ENCODE measurements around the gene NNAT.
"Not testable (repeated sequence)": the region's sequence is repeated elsewhere in the genome, so short reads cannot be mapped to it uniquely, and the experiment has no call there.

NNAT gene

DNA sequence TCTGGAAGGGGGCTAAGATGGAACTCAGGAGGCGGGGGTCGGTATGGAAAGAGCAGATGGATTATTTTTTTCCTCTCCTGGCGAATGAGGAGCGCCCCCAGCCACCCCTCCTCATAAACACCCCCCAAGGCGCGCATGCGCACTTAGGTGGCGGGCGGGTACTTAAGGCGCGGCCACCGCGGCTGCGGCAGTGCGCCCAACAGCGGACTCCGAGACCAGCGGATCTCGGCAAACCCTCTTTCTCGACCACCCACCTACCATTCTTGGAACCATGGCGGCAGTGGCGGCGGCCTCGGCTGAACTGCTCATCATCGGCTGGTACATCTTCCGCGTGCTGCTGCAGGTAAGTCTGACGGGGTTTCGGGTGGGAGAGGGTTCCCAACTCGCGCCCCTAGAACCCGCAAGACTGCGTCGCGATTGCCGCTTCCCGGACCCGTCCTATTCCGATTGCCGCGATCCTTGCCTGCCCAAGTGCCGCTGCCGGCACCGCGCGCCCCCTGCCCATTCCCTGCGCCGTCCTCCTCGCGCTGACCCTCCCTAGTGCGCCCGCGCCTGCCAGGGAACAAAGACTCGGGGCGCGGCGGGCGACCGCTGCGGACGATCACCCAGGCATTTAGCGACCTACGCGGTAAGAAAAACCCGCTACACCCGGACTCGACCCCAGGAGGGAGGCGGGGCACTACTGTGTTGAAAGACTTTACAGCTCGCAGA is at the start of gene NNAT:
Gene NNAT, plus strand, starts transcription at position 190 of the 711 bp plus-strand sequence. Its CDS starts 82 bp downstream, at position 272.
- Histone ChIP-seq H3K4me3 (IDR thresholded peaks at IDR 0.05; ENCODE audit: insufficient read depth, low read depth, low read length) (no peak within 1 kb of the TSS), H3K9ac (no peak within 1 kb of the TSS), H3K27ac (no peak within 1 kb of the TSS), H3K4me2 (no peak within 1 kb of the TSS), H3K4me1 (ENCODE audit: low read depth, poor library complexity, severe bottlenecking) (peaks cover 26% of the 10 kb centered on the region), H3K36me3 (ENCODE audit: insufficient read depth) (no peaks in the 10 kb centered on the region), H2AFZ (ENCODE audit: low read depth) (no peak within 1 kb of the TSS), H3K27me3 (ENCODE audit: insufficient read depth, low read depth) (no peaks in the 10 kb centered on the region), H3K79me2 (ENCODE audit: insufficient read depth, low read depth) (peaks cover 53% of the 10 kb centered on the region), H4K20me1 (ENCODE audit: insufficient read depth) (no peaks in the 10 kb centered on the region)
- TF ChIP-seq, protein P1, sequence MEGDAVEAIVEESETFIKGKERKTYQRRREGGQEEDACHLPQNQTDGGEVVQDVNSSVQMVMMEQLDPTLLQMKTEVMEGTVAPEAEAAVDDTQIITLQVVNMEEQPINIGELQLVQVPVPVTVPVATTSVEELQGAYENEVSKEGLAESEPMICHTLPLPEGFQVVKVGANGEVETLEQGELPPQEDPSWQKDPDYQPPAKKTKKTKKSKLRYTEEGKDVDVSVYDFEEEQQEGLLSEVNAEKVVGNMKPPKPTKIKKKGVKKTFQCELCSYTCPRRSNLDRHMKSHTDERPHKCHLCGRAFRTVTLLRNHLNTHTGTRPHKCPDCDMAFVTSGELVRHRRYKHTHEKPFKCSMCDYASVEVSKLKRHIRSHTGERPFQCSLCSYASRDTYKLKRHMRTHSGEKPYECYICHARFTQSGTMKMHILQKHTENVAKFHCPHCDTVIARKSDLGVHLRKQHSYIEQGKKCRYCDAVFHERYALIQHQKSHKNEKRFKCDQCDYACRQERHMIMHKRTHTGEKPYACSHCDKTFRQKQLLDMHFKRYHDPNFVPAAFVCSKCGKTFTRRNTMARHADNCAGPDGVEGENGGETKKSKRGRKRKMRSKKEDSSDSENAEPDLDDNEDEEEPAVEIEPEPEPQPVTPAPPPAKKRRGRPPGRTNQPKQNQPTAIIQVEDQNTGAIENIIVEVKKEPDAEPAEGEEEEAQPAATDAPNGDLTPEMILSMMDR (conservative IDR thresholded peaks at IDR 0.05; ENCODE audit: low read depth, low read length) = no peak

GRCh38 chr20:37471741-37472235 is 49.3 kb upstream of the NNAT start:
- Histone ChIP-seq H3K27ac (no peak overlapping the region), H3K4me2 (no peak overlapping the region), H3K79me2 (ENCODE audit: insufficient read depth, low read depth) (no peaks in the 10 kb centered on the region), H3K4me3 (IDR thresholded peaks at IDR 0.05; ENCODE audit: insufficient read depth, low read depth, low read length) (no peak overlapping the region), H3K9ac (no peak overlapping the region), H3K27me3 (ENCODE audit: insufficient read depth, low read depth) (no peaks in the 10 kb centered on the region; the same call in 1 of the 2 replicates), H2AFZ (ENCODE audit: low read depth) (no peak overlapping the region), H3K36me3 (ENCODE audit: insufficient read depth) (no peaks in the 10 kb centered on the region), H4K20me1 (ENCODE audit: insufficient read depth) (no peaks in the 10 kb centered on the region), H3K4me1 (ENCODE audit: low read depth, poor library complexity, severe bottlenecking) (no peaks in the 10 kb centered on the region)
- TF ChIP-seq, protein P1 (conservative IDR thresholded peaks at IDR 0.05; ENCODE audit: low read depth, low read length) = no peak

DNA sequence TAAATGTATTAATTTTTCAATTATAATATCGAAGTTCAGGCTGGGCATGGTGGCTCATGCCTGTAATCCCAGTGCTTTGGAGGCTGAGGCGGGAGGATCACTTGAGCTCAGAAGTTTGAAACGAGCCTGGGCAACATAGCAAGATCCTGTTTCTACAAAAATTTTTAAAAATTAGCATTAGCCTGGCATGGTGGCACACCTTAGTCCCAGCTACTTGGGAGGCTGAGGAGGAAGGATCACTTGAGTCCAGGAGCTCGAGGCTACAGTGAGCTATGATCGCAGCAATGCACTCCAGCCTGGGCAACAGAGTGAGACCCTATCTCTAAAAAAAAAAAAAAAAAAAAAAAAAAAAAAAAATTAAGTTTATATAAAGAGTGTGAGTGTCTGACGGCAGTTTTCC is 48.6 kb upstream of the NNAT start:
- not testable (repeated sequence) for H3K36me3 ChIP-seq (ENCODE audit: insufficient read depth); H3K27me3 ChIP-seq (ENCODE audit: insufficient read depth, low read depth); H3K4me2 ChIP-seq; H3K27ac ChIP-seq; H3K4me1 ChIP-seq (ENCODE audit: low read depth, poor library complexity, severe bottlenecking); H3K9ac ChIP-seq; H2AFZ ChIP-seq (ENCODE audit: low read depth); H3K79me2 ChIP-seq (ENCODE audit: insufficient read depth, low read depth); H3K4me3 ChIP-seq (IDR thresholded peaks at IDR 0.05; ENCODE audit: insufficient read depth, low read depth, low read length); H4K20me1 ChIP-seq (ENCODE audit: insufficient read depth)

GRCh38 chr20:37473249-37474000 is 47.6 kb upstream of the NNAT start:
- TF ChIP-seq, protein P1 (conservative IDR thresholded peaks at IDR 0.05; ENCODE audit: low read depth, low read length) = no peak
- H3K4me3 ChIP-seq (IDR thresholded peaks at IDR 0.05; ENCODE audit: insufficient read depth, low read depth, low read length) = no peak overlapping the region
- H3K9ac ChIP-seq = no peak overlapping the region
- H3K4me2 ChIP-seq = no peak overlapping the region
- no peaks in the 10 kb centered on the region for H3K79me2 ChIP-seq (ENCODE audit: insufficient read depth, low read depth)
- no peaks in the 10 kb centered on the region for H3K36me3 ChIP-seq (ENCODE audit: insufficient read depth)
- H4K20me1 ChIP-seq (ENCODE audit: insufficient read depth) = no peaks in the 10 kb centered on the region
- H3K27me3 ChIP-seq (ENCODE audit: insufficient read depth, low read depth) = no peaks in the 10 kb centered on the region; the same call in 1 of the 2 replicates
- no peak overlapping the region for H2AFZ ChIP-seq (ENCODE audit: low read depth)
- no peak overlapping the region for H3K27ac ChIP-seq
- no peaks in the 10 kb centered on the region for H3K4me1 ChIP-seq (ENCODE audit: low read depth, poor library complexity, severe bottlenecking)
